NCI-H2081 (cell line): ENCODE measurements around the gene CACNA1D.

Experiments used
- DNase-seq, 2 experiments: peaks; one replicate each; lab custom pipeline; 2025; lab: John Stamatoyannopoulos, UW

CACNA1D gene

GRCh38 chr3:53822331-53822741 is 327.9 kb downstream of the CACNA1D start:
- DNase-seq = no peak

- DNase-seq = no peak
Measured at GRCh38 chr3:53823026-53823955, 328.9 kb downstream of the CACNA1D start.

GRCh38 chr3:53823956-53824657 is 329.7 kb downstream of the CACNA1D start:
- DNase-seq = no peak

GRCh38 chr3:53824795-53825194 is 330.4 kb downstream of the CACNA1D start:
- no peak for DNase-seq

DNA sequence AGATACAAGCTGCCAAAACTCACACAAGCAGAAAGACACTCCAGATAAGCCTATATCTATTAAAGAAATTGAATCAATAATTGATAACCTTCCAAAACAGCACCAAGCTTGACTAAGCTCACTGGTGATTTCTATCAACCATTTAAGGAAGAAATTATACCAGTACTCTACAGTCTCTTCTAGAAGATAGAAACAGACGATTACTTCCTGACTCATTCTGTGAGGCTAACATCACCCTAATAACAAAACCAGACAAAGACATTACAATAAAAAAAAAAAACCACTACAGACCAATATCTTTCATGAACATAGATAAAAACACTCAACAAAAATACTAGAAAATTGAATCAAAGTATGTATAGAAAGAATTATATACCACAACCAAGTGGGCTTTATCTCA is 331.6 kb downstream of the CACNA1D start:
- no peak for DNase-seq

DNA sequence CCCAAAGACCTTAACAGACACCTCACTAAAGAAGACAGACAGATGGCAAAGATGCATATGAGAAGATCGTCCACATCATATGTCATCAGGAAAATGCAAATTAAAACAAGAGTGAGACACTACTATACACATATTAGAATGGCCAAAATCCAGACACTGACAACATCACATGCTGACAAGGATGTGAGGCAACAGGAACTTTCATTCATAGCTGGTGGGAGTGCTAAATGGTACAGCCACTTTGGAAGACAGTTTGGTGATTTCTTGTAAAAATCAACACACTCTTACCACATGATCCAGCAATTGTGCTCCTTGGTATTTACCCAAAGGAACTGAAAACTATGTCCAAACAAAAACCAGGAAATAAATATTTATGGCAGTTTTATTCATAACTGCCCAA is 334.2 kb downstream of the CACNA1D start:
- no peak for DNase-seq

- DNase-seq = no peak
Measured at GRCh38 chr3:53829605-53830004, 335.2 kb downstream of the CACNA1D start.

DNA sequence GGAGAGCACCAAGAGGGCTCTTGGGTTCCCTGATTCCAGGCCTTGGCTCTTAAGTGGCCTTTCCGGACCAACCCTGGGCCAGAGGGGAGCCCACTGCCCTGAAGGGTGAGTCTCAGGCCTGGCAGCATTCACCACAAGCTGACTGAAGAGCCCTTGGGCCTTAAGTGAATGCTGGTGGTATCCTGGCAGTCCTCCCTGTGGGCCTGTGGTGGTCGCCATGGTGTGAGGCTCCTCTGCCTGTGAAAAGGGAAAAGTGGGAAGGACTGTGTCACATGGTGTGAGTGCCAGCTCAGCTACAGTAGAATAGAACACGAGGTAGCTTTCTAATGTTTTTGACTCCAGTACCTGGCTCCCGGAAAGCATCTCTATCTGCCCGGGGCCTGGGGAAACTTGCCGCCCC is 336.5 kb downstream of the CACNA1D start:
- no peak for DNase-seq

- DNase-seq = no peak
Measured at GRCh38 chr3:53833053-53833645, 338.7 kb downstream of the CACNA1D start.

- DNase-seq = no peak
Measured at GRCh38 chr3:53833700-53834099, 339.3 kb downstream of the CACNA1D start.

- DNase-seq = no peak
Measured at GRCh38 chr3:53834429-53835095, 340.2 kb downstream of the CACNA1D start.

GRCh38 chr3:53835257-53835656 is 340.8 kb downstream of the CACNA1D start:
- no peak for DNase-seq

DNA sequence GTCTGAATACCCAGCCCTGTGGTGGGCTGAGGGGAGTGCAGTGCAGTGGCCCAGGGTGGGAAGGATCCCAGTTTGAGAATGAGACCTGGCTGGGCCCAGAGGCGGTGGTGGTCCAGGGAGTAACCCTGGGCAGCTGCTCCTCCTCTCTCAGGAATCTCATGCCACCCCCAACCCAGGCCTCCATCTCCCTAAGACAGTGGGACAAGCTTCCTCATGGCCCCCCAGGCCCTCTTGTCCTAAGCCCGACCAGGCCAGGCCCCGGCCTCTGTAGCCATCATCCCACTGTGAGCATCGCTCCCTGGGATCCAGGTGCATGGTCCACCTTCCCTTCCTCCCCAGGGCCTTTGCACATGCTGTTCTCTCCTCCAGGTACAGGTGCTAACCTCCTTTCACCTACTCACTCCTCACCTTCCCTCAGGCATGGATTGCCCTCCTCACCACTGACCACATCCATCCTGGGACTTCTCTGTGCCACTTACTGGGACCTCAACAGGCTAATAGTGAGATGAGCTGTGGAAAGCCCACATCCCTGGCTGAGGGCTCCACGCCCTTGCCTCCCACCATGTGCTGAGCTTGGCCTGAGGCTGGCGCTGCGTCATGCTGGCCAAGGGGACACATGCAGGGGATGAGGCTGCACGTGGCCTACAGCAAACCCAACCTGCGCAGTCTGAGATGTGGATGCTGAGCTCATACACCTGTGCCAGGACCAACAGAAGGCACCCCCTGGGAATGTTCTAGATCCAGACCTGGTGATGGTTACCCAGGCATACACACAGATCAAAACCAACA is 341.9 kb downstream of the CACNA1D start:
- DNase-seq = no peak

GRCh38 chr3:53837331-53837730 is 342.9 kb downstream of the CACNA1D start:
- no peak for DNase-seq

DNA sequence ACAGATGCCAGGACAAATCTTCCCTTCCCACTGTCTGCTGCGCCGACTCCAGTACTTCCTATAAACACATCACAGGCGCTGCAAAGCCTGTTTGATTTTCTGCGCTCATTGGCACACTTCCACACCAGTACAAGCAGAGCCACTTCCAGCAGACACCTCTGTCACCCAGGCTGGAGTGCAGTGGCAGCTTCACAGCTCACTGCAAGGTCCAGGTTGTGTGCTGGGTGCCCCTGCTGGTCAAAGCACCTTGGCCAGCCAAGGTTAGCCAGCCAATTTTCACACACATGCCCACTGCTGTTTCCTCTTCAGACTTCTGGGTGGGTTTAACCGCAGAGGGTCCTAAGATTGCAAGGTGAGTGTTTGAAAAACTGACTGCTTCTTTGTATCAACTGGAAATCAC is 346.9 kb downstream of the CACNA1D start:
- no peak for DNase-seq

DNA sequence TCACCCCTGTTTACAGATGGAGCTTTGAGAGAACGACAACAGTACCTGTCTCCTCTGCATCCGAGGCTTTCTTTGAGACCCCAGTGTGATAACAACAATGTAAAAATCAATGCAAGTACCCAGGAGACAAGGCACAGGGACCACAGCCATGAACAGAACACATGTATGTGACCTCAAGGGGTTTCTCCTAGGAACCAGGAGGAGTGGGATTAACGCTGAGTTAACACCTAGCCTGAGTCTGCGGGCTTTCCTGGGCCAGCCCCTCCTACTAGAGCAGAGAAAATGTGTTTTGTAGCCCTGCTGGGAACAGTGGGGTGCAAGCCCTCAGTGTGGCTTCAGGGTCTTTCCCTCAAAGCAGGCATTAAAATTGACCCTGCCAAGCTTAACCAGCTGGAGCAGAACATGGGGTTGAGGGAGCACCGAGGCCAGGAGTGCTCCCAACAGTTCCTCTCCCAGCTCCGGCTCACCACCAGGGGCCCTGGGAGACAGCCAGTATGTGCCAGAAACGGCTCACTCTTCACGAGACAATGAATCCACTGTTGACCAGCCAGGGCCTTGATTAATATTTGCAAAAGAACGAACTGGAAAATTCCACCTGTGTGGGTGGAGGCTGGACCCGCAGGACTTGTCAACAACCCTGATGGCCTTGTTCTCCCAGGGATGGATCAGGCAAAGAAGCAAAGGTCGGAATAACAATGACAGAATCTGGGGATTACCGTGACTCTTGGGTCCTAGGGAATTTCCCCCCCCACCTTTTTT is 348.2 kb downstream of the CACNA1D start:
- DNase-seq = peak in 1 of 2 experiments; percentile 28

DNA sequence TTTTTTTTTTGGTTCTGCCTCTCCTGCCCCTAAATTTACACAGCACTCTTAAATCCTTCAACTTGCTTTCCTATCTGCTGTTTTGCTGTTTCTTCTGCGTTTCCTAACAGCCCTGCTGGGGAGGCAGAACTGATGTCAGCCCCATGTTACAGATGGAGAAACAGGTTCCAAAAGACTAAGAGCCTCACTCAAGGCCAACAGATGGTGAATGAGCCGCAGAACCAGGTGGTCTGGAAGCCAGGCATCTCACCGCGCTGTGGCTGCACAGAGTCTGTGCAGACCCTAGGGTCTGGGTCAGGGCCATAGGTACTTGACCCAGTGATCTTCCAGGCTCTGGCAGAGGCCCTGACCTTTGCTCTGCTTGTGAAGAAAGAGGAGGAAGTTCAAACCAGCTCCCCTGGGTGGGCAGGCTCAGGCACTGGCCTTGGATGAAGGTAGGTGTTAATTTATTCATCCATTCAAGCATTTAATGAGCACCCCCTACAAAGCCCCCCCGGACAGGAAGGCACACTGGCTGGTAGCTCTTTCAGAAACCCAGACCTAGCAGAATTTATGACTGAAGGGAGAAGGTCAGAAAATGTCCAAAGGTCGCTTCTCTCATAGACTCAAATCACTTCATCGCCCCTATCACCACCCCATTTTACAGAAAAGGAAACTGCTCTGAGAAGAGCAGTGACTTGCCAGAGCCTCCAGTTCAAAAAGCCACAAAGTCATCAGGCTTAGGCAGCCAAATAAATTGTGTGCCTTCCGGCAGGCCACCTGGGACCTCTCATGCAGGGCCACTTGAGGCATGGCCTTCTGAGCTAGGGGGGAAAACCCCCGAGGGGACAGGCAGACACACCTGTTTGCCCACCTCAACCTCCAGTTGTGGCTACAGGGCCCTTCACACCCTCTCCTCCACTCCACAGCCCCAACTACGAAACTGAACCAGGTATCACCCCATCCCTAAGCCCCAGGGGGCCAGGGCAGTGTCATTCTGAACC is 349.1 kb downstream of the CACNA1D start:
- DNase-seq = no peak

GRCh38 chr3:53844262-53845102 is 350.1 kb downstream of the CACNA1D start:
- DNase-seq = no peak
